ENCODE results near the gene ATG7.

DNA sequence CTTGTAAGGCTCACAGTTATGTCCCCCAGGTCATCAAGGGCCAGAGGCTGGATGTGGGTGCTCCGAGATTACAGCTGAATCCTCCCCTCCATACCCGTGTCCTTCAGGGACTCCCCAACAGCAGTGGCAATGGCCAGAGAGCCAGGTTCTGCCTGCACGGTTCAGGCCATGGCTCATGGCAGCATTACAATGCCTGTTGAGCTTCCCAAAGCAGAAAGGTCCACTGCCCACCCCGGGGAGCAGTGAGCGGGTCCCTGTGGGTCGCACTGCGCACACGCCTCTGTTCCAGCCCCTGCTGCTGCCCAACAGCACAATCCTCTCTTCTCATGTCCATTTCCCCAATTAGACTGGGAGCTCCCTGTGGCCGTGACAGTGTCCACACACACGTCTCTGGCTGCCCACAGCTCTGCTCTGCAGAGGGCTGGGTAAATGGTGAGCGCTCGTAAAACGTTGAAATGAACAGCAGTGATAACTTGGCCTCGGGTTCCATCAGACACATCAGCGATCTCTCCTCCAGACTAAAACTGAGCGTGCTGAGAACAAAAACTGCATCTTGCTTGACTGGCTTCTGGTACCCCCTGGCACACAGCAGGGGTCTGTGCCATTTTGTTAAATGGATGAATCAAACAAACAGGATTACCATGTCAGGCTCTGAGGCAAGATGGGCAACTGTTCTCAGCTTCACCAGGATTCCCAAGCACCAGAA lies 291.1 kb downstream of the ATG7 start:
- TF ChIP-seq, protein P1, sequence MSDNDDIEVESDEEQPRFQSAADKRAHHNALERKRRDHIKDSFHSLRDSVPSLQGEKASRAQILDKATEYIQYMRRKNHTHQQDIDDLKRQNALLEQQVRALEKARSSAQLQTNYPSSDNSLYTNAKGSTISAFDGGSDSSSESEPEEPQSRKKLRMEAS (IDR thresholded peaks at IDR 0.05): no peak
- no peak for TF ChIP-seq TAF1 (conservative IDR thresholded peaks at IDR 0.05)
- no peak for TF ChIP-seq GABPA (IDR thresholded peaks at IDR 0.05 in 1 of 2, conservative IDR thresholded peaks at IDR 0.05 in 1 of 2)
- TF ChIP-seq, protein P2, sequence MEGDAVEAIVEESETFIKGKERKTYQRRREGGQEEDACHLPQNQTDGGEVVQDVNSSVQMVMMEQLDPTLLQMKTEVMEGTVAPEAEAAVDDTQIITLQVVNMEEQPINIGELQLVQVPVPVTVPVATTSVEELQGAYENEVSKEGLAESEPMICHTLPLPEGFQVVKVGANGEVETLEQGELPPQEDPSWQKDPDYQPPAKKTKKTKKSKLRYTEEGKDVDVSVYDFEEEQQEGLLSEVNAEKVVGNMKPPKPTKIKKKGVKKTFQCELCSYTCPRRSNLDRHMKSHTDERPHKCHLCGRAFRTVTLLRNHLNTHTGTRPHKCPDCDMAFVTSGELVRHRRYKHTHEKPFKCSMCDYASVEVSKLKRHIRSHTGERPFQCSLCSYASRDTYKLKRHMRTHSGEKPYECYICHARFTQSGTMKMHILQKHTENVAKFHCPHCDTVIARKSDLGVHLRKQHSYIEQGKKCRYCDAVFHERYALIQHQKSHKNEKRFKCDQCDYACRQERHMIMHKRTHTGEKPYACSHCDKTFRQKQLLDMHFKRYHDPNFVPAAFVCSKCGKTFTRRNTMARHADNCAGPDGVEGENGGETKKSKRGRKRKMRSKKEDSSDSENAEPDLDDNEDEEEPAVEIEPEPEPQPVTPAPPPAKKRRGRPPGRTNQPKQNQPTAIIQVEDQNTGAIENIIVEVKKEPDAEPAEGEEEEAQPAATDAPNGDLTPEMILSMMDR (IDR thresholded peaks at IDR 0.05; ENCODE audit: low read depth, low read length, missing input control): no peak
- no peak for TF ChIP-seq YY1 (IDR thresholded peaks at IDR 0.05)
- no peak for TF ChIP-seq NR2F2 (IDR thresholded peaks at IDR 0.05)
- TF ChIP-seq, protein P3, sequence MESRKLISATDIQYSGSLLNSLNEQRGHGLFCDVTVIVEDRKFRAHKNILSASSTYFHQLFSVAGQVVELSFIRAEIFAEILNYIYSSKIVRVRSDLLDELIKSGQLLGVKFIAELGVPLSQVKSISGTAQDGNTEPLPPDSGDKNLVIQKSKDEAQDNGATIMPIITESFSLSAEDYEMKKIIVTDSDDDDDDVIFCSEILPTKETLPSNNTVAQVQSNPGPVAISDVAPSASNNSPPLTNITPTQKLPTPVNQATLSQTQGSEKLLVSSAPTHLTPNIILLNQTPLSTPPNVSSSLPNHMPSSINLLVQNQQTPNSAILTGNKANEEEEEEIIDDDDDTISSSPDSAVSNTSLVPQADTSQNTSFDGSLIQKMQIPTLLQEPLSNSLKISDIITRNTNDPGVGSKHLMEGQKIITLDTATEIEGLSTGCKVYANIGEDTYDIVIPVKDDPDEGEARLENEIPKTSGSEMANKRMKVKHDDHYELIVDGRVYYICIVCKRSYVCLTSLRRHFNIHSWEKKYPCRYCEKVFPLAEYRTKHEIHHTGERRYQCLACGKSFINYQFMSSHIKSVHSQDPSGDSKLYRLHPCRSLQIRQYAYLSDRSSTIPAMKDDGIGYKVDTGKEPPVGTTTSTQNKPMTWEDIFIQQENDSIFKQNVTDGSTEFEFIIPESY (IDR thresholded peaks at IDR 0.05): no peak
- TF ChIP-seq, protein P4, sequence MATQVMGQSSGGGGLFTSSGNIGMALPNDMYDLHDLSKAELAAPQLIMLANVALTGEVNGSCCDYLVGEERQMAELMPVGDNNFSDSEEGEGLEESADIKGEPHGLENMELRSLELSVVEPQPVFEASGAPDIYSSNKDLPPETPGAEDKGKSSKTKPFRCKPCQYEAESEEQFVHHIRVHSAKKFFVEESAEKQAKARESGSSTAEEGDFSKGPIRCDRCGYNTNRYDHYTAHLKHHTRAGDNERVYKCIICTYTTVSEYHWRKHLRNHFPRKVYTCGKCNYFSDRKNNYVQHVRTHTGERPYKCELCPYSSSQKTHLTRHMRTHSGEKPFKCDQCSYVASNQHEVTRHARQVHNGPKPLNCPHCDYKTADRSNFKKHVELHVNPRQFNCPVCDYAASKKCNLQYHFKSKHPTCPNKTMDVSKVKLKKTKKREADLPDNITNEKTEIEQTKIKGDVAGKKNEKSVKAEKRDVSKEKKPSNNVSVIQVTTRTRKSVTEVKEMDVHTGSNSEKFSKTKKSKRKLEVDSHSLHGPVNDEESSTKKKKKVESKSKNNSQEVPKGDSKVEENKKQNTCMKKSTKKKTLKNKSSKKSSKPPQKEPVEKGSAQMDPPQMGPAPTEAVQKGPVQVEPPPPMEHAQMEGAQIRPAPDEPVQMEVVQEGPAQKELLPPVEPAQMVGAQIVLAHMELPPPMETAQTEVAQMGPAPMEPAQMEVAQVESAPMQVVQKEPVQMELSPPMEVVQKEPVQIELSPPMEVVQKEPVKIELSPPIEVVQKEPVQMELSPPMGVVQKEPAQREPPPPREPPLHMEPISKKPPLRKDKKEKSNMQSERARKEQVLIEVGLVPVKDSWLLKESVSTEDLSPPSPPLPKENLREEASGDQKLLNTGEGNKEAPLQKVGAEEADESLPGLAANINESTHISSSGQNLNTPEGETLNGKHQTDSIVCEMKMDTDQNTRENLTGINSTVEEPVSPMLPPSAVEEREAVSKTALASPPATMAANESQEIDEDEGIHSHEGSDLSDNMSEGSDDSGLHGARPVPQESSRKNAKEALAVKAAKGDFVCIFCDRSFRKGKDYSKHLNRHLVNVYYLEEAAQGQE (IDR thresholded peaks at IDR 0.05): no peak
- TF ChIP-seq, protein P5, sequence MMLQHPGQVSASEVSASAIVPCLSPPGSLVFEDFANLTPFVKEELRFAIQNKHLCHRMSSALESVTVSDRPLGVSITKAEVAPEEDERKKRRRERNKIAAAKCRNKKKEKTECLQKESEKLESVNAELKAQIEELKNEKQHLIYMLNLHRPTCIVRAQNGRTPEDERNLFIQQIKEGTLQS (IDR thresholded peaks at IDR 0.05): no peak
- TF ChIP-seq JUND (IDR thresholded peaks at IDR 0.05): no peak
- TF ChIP-seq SP1 (IDR thresholded peaks at IDR 0.05): no peak
